SHP77 (cell line): ENCODE results near the gene ZNF3.

Source experiments
- DNase-seq, 2 experiments: peaks; one replicate each; lab custom pipeline; 2025; lab: John Stamatoyannopoulos, UW

The ZNF3 gene

GRCh38 chr7:100088621-100089457 is 7.3 kb upstream of the ZNF3 start, which contains the start of gene COPS6:
Gene COPS6 (plus strand): TSS chr7:100088969. CDS start chr7:100088991, 22 bp downstream.
- peak; percentile 33 to 62 for DNase-seq

DNA sequence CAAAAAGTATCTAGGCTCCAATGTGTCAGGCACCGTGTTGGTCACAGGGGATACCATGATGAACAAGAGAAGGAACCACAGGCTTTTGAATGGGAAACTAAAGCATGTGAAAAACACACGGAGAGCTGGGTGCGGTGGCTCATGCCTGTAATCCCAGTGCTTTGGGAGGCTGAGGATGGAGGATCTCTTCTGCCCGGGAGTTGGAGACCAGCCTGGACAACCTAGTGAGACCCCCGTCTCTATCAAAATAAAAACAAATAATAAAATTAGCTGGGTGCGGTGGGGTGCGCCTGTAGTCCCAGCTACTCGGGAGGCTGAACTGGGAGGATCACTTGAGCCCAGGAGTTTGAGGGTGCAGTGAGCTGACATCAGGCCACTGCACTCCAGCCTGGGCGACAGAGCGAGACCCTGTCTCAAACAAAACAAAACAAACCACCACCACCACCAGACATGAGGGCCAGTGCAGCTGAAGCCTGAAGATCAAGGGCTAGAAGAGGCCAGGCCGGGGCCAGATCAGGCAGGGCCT is 6.6 kb upstream of the ZNF3 start:
- DNase-seq, result no peak

- no peak for DNase-seq
These were observed 5.7 kb upstream of the ZNF3 start for GRCh38 chr7:100087055-100087750.

- no peak for DNase-seq
These were observed 4.0 kb upstream of the ZNF3 start for GRCh38 chr7:100085515-100085914.

DNA sequence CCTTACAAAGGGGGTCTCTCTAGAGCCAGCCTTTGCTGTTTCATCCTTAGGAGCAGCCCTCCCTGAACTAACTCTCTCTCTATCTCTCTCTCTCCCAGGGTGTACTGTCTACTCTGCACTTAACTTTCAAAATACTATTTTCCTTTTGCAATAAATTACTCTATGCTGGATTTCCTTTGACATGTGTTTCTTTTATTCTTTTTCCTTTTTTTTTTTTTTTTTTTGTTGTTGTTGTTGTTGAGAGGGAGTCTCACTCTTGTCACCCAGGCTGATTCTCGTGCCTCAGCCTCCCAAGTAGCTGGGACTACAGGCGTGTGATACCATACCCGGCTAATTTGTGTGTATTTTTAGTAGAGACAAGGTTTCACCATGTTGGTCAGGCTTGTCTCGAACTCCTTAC is 1.5 kb upstream of the ZNF3 start:
- no peak for DNase-seq

DNA sequence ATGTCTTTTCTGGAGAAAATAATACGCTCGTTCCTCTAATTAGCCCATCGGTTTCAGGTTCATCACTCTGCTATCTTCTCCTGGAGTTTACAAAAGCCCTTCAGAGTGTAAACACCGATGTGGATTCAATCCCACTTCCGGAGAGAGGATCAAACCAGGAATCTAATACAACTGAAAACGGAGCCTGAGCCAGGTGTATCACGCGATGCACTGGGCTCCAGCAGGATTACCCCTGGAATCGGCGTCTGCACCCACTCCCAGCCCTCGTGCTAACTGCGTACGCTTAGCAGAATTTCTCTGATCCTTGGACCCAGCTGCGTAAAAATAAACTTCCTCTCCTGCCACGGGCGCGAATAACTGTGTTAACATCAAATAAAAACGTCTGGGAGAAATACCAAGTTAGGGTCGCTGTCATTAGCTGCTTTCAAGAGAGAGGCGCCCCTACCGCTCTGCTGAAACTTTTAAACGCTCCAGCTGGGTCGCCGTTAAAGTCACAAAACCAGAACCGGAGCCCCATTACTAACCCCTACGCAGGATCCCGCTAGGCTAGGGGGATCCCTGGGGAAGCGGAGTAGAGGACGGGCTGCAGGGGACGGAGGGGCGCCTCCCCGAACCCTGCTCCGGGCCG is 502 bp downstream of the ZNF3 start:
- DNase-seq, result peak in 1 of 2 experiments; percentile 19

DNA sequence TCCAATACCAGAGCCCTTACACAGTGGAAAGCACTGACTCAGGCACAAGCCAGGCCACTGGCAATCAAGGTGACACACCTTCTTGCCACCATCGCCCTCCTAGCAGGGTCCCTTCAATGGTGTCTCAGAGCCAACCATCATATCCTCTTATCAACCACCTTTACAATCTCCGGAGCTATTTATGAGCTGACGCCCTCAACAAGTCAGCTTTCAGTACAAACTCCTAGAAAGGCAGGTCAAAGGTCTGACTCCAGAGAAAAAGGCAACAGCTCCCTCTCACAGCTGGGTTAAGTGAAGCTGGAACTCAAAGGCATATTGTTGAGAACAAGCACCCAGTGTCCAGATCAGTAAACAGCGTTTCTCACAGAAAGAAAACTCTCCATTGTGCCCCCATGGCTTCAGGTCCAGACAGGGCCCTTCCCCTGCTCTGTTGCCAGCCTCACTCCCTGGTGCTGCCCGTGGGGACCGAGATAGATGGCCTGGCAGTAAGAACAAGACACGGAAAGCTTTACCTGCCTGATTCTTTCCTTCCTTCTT is 2.4 kb downstream of the ZNF3 start:
- no peak for DNase-seq

- no peak for DNase-seq
These were observed 4.3 kb downstream of the ZNF3 start for GRCh38 chr7:100077205-100077604.

DNA sequence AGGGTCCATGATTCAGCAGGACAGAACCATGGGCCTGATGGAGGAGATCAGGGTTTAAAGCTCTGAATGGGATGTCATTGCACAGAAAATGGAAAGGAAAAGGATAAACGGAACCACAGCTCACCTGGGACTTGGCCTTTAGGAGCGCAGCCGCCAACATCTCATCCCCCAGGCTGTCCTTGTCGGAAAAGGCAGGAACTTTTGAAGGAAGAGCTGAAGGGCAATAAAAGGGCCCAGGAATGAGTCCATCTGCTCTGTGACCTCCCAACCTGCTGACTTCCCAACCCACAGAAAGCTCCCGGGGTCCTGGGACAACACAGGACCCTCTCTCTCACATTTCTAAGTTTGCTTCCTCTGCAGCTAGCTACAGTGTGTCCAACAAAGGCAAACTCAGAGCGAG is 6.1 kb downstream of the ZNF3 start:
- no peak for DNase-seq

DNA sequence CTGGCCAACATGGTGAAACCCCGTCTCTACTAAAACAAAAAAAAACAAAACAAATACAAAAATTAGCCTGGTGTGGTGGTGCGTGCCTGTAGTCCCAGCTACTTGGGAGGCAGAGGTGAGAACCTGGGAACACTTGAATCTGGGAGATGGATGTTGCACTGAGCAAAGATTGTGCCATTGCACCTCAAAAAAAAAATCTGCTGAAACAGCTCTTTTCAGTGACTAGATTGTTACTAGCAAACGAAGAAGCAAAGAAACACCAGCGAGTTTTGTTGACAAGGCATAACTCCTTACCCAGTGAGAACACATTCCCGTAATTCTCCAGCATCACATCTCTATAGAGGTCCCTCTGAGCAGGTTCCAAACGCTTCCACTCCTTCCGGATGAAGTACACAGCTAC is 6.7 kb downstream of the ZNF3 start:
- no peak for DNase-seq

DNA sequence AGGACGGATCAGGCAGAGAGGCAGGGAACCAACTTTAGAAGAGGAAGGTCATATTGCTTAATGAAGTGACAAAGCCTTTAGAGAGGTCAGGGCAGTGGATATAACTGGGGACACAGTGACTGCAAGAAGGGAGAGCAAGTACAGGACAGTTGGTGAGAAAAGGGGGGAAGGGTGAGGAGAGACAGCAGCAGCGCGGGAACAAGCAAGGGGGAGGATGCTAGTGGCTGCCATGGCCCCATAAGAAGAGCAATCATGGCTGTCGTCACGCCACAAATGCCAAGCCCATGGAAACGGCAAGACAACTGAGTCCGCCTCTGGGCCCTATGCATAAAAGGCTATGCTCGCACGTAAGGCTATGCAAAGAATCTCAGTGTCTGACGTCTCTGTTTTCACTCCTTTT is 9.1 kb downstream of the ZNF3 start:
- DNase-seq, result no peak

GRCh38 chr7:100071018-100071723 is 10.4 kb downstream of the ZNF3 start:
- no peak for DNase-seq

GRCh38 chr7:100069991-100070390 is 11.5 kb downstream of the ZNF3 start:
- no peak for DNase-seq

GRCh38 chr7:100066953-100067352 is 14.6 kb downstream of the ZNF3 start:
- no peak for DNase-seq

- DNase-seq, result no peak
These were observed 15.9 kb downstream of the ZNF3 start for GRCh38 chr7:100065452-100066186.

DNA sequence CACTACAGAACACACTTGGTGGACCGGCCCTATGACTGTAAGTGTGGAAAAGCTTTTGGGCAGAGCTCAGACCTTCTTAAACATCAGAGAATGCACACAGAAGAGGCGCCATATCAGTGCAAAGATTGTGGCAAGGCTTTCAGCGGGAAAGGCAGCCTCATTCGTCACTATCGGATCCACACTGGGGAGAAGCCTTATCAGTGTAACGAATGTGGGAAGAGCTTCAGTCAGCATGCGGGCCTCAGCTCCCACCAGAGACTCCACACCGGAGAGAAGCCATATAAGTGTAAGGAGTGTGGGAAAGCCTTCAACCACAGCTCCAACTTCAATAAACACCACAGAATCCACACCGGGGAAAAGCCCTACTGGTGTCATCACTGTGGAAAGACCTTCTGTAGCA is 17.4 kb downstream of the ZNF3 start:
- no peak for DNase-seq

DNA sequence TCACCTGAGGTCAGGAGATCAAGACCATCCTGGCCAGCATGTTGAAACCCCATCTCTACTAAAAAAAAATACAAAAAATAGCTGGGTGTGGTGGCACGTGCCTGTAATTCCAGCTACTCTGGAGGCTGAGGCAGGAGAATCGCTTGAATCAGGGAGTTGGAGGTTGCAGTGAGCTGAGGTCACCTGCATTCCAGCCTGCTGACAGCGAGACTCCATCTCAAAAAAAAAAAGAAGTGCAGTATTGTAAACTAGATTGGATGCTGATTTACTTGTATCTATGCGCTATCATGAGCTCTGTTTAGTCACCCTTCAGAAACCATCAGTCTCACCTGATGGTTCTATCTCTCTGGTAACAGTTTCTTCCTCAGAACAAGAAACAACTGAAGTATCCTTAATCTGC is 18.1 kb downstream of the ZNF3 start:
- DNase-seq, result no peak

DNA sequence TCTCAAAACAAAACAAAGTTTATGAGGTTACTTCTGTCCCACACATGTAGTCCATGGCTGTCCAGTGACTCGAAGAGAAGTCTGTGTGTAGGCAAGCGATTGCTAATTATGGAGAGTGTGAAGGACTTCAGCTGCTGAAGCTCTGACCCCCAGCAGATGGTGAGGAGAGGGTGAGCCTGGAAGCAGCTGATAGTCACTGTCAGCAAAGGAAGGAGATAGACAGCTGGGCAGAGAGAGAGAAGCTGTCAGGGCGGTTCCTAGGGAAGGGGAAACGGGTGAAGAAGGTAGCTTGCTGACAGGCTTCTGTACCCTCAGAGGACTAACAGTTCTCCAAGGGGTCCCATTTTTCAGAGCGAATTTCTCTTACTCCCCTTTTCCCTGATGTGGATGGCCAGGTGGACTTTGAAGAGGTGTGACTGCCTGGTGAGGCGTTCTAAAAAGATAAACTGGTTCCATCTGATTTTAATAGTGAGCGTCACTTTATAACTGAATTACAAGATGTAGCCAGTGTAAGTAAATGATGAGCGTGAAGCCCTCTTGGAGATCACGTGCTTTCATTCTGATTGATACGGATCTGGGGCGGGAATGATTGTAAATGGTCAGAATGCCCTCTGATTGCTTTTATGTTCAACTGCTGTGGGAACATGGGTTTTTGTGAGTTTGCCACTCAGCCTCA is 19.9 kb downstream of the ZNF3 start:
- DNase-seq, result no peak

DNA sequence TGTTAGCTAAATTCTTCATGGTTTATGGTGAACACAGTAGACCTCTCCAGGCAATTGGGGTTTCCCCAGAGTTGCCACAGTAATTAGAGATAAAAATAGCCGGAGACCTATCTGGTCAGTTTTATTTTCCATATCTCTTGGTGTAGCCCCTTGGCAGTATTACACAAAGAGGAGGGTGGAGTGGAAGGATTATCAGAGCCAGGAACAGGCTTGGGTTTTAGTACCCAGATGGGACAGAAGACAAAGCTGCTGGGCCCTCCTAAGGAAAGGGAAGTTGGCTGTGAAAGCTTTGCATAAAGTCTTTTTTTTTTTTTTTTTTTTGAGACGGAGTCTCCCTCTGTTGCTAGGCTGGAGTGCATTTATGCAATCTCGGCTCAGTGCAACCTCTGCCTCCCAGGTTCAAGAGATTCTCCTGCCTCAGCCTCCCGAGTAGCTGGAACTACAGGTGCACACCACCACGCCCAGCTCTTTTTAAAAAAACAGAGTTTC is 22.2 kb downstream of the ZNF3 start:
- DNase-seq, result no peak

GRCh38 chr7:100057006-100057405 is 24.5 kb downstream of the ZNF3 start:
- DNase-seq, result no peak
